ENCODE measurements around the gene THSD7B.

The THSD7B gene

GRCh38 chr2:137220438-137220993 lies 455.2 kb downstream of the THSD7B start:
- Histone ChIP-seq H3K79me2 (ENCODE audit: insufficient read depth, low read depth) (no peaks in the 10 kb centered on the region), H3K9ac (no peak overlapping the region), H2AFZ (ENCODE audit: low read depth) (no peak overlapping the region), H3K27ac (no peak overlapping the region), H3K36me3 (ENCODE audit: insufficient read depth) (no peaks in the 10 kb centered on the region), H4K20me1 (ENCODE audit: insufficient read depth) (no peaks in the 10 kb centered on the region), H3K27me3 (ENCODE audit: insufficient read depth, low read depth) (no peaks in the 10 kb centered on the region), H3K4me3 (IDR thresholded peaks at IDR 0.05; ENCODE audit: insufficient read depth, low read depth, low read length) (no peak overlapping the region), H3K4me1 (ENCODE audit: low read depth, poor library complexity, severe bottlenecking) (no peaks in the 10 kb centered on the region), H3K4me2 (no peak overlapping the region)
- TF ChIP-seq CTCF (conservative IDR thresholded peaks at IDR 0.05; ENCODE audit: low read depth, low read length), result no peak

- Histone ChIP-seq H3K27ac (no peak overlapping the region), H3K4me2 (no peak overlapping the region), H3K79me2 (ENCODE audit: insufficient read depth, low read depth) (no peaks in the 10 kb centered on the region), H2AFZ (ENCODE audit: low read depth) (no peak overlapping the region), H3K4me1 (ENCODE audit: low read depth, poor library complexity, severe bottlenecking) (no peaks in the 10 kb centered on the region), H3K36me3 (ENCODE audit: insufficient read depth) (no peaks in the 10 kb centered on the region), H3K27me3 (ENCODE audit: insufficient read depth, low read depth) (no peaks in the 10 kb centered on the region), H4K20me1 (ENCODE audit: insufficient read depth) (no peaks in the 10 kb centered on the region), H3K4me3 (IDR thresholded peaks at IDR 0.05; ENCODE audit: insufficient read depth, low read depth, low read length) (no peak overlapping the region), H3K9ac (no peak overlapping the region)
- no peak for TF ChIP-seq CTCF (conservative IDR thresholded peaks at IDR 0.05; ENCODE audit: low read depth, low read length)
Measured at GRCh38 chr2:137221797-137222492, 456.6 kb downstream of the THSD7B start.

- TF ChIP-seq CTCF (conservative IDR thresholded peaks at IDR 0.05; ENCODE audit: low read depth, low read length), result no peak
- Histone ChIP-seq H3K36me3 (ENCODE audit: insufficient read depth) (no peaks in the 10 kb centered on the region), H3K4me2 (no peak overlapping the region), H3K27me3 (ENCODE audit: insufficient read depth, low read depth) (no peaks in the 10 kb centered on the region), H3K79me2 (ENCODE audit: insufficient read depth, low read depth) (no peaks in the 10 kb centered on the region), H3K27ac (no peak overlapping the region), H3K4me3 (IDR thresholded peaks at IDR 0.05; ENCODE audit: insufficient read depth, low read depth, low read length) (no peak overlapping the region), H3K4me1 (ENCODE audit: low read depth, poor library complexity, severe bottlenecking) (no peaks in the 10 kb centered on the region), H4K20me1 (ENCODE audit: insufficient read depth) (no peaks in the 10 kb centered on the region), H2AFZ (ENCODE audit: low read depth) (no peak overlapping the region), H3K9ac (no peak overlapping the region)
Measured at GRCh38 chr2:137223722-137224121, 458.4 kb downstream of the THSD7B start.

GRCh38 chr2:137228566-137228965 lies 463.2 kb downstream of the THSD7B start:
- no peak overlapping the region for H3K4me2 ChIP-seq
- no peak overlapping the region for H2AFZ ChIP-seq (ENCODE audit: low read depth)
- H3K79me2 ChIP-seq (ENCODE audit: insufficient read depth, low read depth), result no peaks in the 10 kb centered on the region
- H3K36me3 ChIP-seq (ENCODE audit: insufficient read depth), result no peaks in the 10 kb centered on the region
- no peak overlapping the region for H3K4me3 ChIP-seq (IDR thresholded peaks at IDR 0.05; ENCODE audit: insufficient read depth, low read depth, low read length)
- H3K9ac ChIP-seq, result no peak overlapping the region
- H3K27ac ChIP-seq, result no peak overlapping the region
- H3K4me1 ChIP-seq (ENCODE audit: low read depth, poor library complexity, severe bottlenecking), result no peaks in the 10 kb centered on the region
- H4K20me1 ChIP-seq (ENCODE audit: insufficient read depth), result no peaks in the 10 kb centered on the region
- H3K27me3 ChIP-seq (ENCODE audit: insufficient read depth, low read depth), result no peaks in the 10 kb centered on the region
- no peak for TF ChIP-seq CTCF (conservative IDR thresholded peaks at IDR 0.05; ENCODE audit: low read depth, low read length)

All from KMS-11 (cell line).